GM18861 (cell line): ENCODE data around the gene PRR14L.
A peak's percentile ranks its signal among the peaks of the same experiment; 100 is the strongest.
"Not testable (repeated sequence)": the region's sequence is repeated elsewhere in the genome, so short reads cannot be mapped to it uniquely, and the experiment has no call there.

Source experiments
- ATAC-seq: cut with Tn5 transposase; IDR thresholded peaks from one replicate; pipeline ENCODE4 v1.9.1; 2021; ENCODE audit not compliant: unreplicated experiment

Gene PRR14L

GRCh38 chr22:31683181-31684105 is 66.5 kb downstream of the PRR14L start:
- ATAC-seq = no peak

- ATAC-seq = no peak
Measured at GRCh38 chr22:31682751-31683150, 67.2 kb downstream of the PRR14L start.

DNA sequence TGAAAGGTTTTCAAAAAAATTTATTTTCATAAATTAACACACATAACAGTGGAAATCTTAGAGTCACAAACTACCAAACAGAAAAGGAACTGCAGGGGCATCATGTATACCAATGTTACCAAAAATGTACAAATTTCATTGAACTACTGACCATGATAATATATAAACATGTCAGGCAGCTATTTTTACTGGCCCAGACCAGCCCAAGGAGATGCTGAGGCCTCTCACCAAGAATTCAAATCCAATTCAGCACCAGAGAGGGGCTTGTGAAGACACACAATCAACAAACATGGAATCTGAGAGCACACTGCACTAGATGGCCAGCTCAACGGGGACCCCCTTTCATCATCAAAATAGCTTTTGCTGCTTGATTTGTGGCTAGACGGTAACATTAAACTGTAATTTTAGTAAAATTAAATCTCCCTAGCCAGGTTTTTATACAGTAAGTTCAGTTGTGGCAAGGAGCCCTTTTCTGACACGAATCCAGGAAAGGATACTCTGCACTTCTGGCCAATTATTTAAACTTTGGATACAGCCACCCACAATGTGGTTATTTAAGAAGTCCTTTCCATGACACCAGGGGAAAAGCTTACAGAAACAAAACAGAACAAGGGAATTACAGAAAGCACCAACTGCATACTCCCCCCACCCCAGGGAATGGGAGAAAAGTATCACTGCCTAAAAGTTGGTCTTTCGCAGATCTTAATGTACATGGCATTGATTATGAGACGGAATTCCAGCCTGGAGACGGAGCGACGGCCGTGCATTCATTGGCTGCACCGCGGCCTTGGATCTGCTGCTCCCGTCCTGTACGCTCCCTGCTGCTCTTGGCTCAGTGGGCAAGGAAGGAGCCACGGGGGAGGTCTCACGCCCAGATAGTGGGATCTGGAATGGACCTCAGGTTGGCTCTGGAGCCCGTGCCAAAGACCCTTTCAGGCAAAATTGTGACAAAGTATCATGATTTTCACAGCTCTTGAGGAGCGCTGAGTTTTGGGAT is 68.3 kb downstream of the PRR14L start:
- ATAC-seq = no peak

DNA sequence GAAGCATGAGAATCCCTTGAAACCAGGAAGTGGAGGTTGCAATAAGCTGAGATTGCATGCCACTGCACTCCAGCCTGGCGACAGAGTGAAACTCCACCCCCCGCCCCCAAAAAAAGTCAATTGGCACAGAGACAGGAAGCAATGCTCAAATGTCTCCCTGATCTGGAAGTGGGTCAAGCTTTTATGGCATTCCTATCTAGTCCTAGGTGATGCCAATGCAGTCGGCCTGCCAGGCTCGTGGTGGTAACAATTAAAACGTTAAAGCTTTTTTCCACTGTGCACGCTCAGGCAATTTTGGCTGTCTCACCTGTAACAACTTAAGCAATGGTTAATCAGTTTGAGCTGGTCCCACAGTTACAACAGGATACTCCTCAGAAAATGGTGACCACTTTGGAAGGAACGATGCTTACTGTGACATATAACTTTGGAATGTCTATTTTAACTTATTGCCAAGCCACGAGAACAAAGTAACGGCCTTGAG is 69.0 kb downstream of the PRR14L start:
- no peak for ATAC-seq

DNA sequence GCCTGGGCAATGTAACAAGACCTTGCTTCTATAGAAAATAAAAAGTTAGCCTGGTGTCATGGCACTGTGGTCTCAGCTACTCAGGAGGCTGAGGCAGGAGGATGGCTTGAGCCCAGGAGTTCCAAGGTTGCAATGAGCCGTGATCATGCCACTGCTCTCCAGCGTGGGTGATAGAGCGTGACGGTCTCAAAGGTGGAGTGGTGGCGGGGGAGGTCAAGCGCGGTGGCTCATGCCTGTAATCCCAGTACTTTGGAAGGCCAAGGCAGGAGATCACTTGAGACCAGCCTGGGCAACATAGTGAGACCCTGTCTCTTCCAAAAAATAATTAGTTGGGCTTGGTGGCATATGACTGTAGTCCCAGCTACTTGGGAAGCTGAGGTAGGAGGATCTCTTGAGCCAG is 71.2 kb downstream of the PRR14L start:
- ATAC-seq = no peak

- no peak for ATAC-seq
Measured at GRCh38 chr22:31676700-31677099, 73.2 kb downstream of the PRR14L start.

DNA sequence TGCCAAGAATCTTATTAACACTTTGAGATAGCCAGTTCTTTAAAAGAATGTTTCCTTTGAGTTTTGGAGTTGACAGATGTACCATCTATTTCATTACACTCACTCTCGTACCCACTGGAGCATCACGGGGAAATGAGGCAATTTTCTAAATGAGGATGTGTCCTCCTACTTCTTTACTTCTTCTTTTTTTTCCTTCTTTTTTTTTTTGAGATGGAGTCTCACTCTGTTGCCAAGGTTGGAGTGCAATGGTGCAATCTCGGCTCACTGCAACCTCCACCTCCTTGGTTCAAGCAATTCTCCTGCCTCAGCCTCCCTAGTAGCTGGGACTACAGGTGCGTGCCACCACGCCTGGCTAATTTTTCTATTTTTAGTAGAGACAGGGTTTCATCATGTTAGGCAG is 75.7 kb downstream of the PRR14L start:
- ATAC-seq = not testable (repeated sequence)

DNA sequence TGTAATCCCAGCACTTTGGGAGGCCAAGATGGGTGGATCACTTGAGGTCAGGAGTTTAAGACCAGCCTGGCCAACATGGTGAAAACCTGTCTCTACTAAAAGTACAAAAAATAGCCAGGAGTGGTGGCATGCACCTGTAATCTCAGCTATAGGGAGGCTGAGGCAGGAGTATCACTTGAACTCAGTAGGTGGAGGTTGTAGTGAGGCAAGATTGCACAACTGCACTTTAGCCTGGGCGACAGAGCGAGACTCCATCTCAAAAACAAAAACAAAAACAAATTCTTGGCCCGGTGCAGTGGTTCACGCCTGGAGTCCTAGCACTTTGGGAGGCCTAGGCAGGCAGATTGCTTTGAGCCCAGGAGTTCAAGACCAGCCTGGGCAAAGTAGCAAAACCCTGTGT is 81.1 kb downstream of the PRR14L start:
- not testable (repeated sequence) for ATAC-seq

GRCh38 chr22:31662668-31663037 is 87.3 kb downstream of the PRR14L start:
- ATAC-seq = no peak

GRCh38 chr22:31661851-31662667 is 87.9 kb downstream of the PRR14L start, which contains the start of gene PISD:
Gene PISD, minus strand, starts transcription at chr22:31662215. Its CDS starts 7 bp downstream, at chr22:31662208.
- ATAC-seq = peak; percentile 65

DNA sequence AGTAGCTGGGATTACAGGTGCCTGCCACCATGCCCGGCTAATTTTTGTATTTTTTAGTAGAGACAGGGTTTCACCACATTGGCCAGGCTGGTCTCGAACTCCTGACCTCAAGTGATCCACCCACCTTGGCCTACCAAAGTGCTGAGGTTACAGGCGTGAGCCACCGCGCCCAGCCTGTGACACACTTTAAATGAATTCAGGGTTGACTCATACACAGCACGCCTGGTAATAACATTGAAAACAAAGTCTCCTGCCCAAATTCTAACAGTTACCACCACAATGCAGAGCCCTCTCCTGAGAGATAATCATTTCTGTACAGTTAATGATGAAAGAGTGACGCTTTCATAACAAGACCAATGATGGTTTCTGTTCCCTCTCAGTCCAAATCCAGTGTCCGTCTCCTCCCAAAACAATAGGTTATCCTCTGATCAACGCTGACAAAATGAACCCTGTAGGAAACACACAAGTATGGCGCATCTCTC is 89.0 kb downstream of the PRR14L start:
- ATAC-seq = not testable (repeated sequence)

DNA sequence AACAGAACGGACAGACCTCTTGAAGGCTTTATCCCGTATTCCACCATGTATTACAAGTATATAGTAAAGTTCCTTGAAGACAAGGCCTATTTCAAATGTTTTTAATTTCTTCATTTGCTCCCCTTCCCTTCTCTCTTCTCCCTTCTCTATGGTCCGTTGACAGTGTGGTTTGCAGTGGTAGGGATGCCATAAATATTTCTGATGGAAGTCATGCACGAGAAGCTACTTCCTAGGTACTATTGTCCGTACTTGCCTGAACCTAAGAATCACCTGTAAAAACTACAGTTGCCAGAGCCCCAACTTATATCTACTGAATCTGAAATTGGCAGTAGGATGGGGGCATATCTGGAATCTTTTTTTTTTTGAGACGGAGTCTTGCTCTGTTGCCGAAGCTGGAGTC is 90.7 kb downstream of the PRR14L start:
- ATAC-seq = no peak

GRCh38 chr22:31654408-31654807 is 95.5 kb downstream of the PRR14L start:
- no peak for ATAC-seq

- ATAC-seq = no peak
Measured at GRCh38 chr22:31653944-31654343, 96.0 kb downstream of the PRR14L start.

- ATAC-seq = no peak
Measured at GRCh38 chr22:31652911-31653684, 96.8 kb downstream of the PRR14L start.

DNA sequence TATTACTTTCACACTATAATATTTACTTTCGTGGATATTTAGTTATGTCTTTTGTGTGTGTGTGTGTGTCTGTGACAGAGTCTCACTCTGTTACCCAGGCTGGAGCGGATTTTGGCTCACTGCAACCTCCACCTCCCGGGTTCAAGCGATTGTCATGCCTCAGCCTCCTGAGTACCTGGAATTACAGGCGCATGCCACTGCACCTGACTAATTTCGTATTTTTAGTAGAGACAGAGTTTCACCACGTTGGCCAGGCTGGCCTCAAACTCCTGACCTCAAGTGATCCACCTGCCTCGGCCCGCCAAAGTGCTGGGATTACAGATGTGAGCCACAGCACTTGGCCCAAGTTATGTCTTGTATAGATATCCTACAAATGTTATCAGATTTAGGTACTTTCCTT is 97.8 kb downstream of the PRR14L start:
- no peak for ATAC-seq

GRCh38 chr22:31651664-31652063 is 98.3 kb downstream of the PRR14L start:
- ATAC-seq = no peak

- ATAC-seq = no peak
Measured at GRCh38 chr22:31650391-31650790, 99.5 kb downstream of the PRR14L start.

- no peak for ATAC-seq
Measured at GRCh38 chr22:31647523-31648320, 102.2 kb downstream of the PRR14L start.
